HFFc6 (cell line): Measurements from ENCODE around the gene APCDD1. TPM values are rescaled to one million over a fixed set of nuclear protein-coding genes. Genes with fewer than 3 reads are reported as not detected.

Experiments used
- DNase-seq: peaks from one replicate; pipeline ENCODE4 v3.0.0-alpha.2; 2018
- H3K27ac Mint-ChIP-seq: 2 replicates; pipeline ENCODE4 v1.8.0; 2020; ENCODE audit warnings: mild to moderate bottlenecking, mixed read lengths
- H3K27me3 Mint-ChIP-seq: 2 replicates; pipeline ENCODE4 v1.8.0; 2021; ENCODE audit warnings: mild to moderate bottlenecking, moderate library complexity, mixed read lengths; ENCODE audit not compliant: insufficient read depth
- H3K36me3 Mint-ChIP-seq: 2 replicates; pipeline ENCODE4 v1.8.0; 2021; ENCODE audit warnings: low read depth, mixed read lengths
- H3K4me1 Mint-ChIP-seq: 2 replicates; pipeline ENCODE4 v1.8.0; 2020; ENCODE audit warnings: low read depth, mixed read lengths
- H3K4me3 Mint-ChIP-seq: 2 replicates; pipeline ENCODE4 v1.8.0; 2020; ENCODE audit warnings: mild to moderate bottlenecking, moderate library complexity, mixed read lengths
- H3K9me3 Mint-ChIP-seq: 2 replicates; pipeline ENCODE4 v1.8.0; 2020; ENCODE audit warnings: mild to moderate bottlenecking, mixed read lengths
- CTCF ChIP-seq: fragments of 200-600 bp; sonication (generic); IDR thresholded peaks from 2 replicates; pipeline ENCODE4 v1.5.0; 2021; ENCODE audit warnings: antibody characterized with exemption, mild to moderate bottlenecking
- total RNA-seq, 6 experiments: library from RNA; stranded (reverse); fragmentation: NEBNext Ultra II Directional; extraction: Animal tissue kit (Norgen Biotek cat#: 25700); gene quantifications; 2 replicates in 1 of 6; 3 replicates in 5 of 6; pipeline ENCODE4 v1.2.3, GENCODE V29; 2021

The APCDD1 gene
- total RNA-seq, 6 experiments from 2014 or later = 0.12 TPM; not detected in 5

GRCh38 chr18:10417191-10417590 is 37.2 kb upstream of the APCDD1 start:
- 0 out of 2 replicates have a peak, but pooled peaks cover 8% of the 10 kb centered on the region for H3K36me3 Mint-ChIP-seq
- peaks cover 11% of the 10 kb centered on the region for H3K27me3 Mint-ChIP-seq
- no peak for DNase-seq
- H3K27ac Mint-ChIP-seq = no peak overlapping the region
- H3K4me1 Mint-ChIP-seq = peaks cover 32% of the 10 kb centered on the region
- no peak overlapping the region for H3K4me3 Mint-ChIP-seq
- TF ChIP-seq CTCF = no peak
- peaks cover 13% of the 10 kb centered on the region for H3K9me3 Mint-ChIP-seq

- TF ChIP-seq CTCF = no peak
- Mint-ChIP-seq H3K9me3 (peaks cover 13% of the 10 kb centered on the region), H3K27me3 (peaks cover 11% of the 10 kb centered on the region), H3K4me1 (peaks cover 37% of the 10 kb centered on the region), H3K4me3 (no peak overlapping the region), H3K27ac (no peak overlapping the region), H3K36me3 (0 out of 2 replicates have a peak, but pooled peaks cover 8% of the 10 kb centered on the region)
- no peak for DNase-seq
Observed at GRCh38 chr18:10417664-10418063, 36.8 kb upstream of the APCDD1 start.

GRCh38 chr18:10418836-10419235 is 35.6 kb upstream of the APCDD1 start:
- no peak for TF ChIP-seq CTCF
- DNase-seq = no peak
- Mint-ChIP-seq H3K4me1 (peaks cover 37% of the 10 kb centered on the region), H3K36me3 (0 out of 2 replicates have a peak, but pooled peaks cover 8% of the 10 kb centered on the region), H3K9me3 (peaks cover 13% of the 10 kb centered on the region), H3K4me3 (no peak overlapping the region), H3K27ac (no peak overlapping the region), H3K27me3 (peaks cover 11% of the 10 kb centered on the region)

- Mint-ChIP-seq H3K4me1 (peaks cover 37% of the 10 kb centered on the region), H3K27ac (peak overlapping the region; percentile 78), H3K4me3 (peak overlapping the region; percentile 51), H3K36me3 (0 out of 2 replicates have a peak, but pooled peaks cover 8% of the 10 kb centered on the region), H3K27me3 (peaks cover 14% of the 10 kb centered on the region), H3K9me3 (peaks cover 13% of the 10 kb centered on the region)
- TF ChIP-seq CTCF = no peak
- DNase-seq = peak; percentile 53
Observed at GRCh38 chr18:10419420-10420103, 34.9 kb upstream of the APCDD1 start.

- Mint-ChIP-seq H3K4me3 (peak overlapping the region; percentile 15; the same call in 1 of the 2 replicates), H3K27ac (peak overlapping the region; percentile 78), H3K36me3 (0 out of 2 replicates have a peak, but pooled peaks cover 8% of the 10 kb centered on the region), H3K9me3 (peaks cover 13% of the 10 kb centered on the region), H3K4me1 (peaks cover 37% of the 10 kb centered on the region), H3K27me3 (peaks cover 11% of the 10 kb centered on the region)
- DNase-seq = peak; percentile 58
- TF ChIP-seq CTCF = no peak
Observed at GRCh38 chr18:10420561-10421352, 33.7 kb upstream of the APCDD1 start.
